Activated gamma-delta T cell treated with anti-CD3 and anti-CD28 coated beads, Interleukin-2, amount 50 U/mL, for 16 hours (primary cell): ENCODE data around the gene EYA2.

Experiments used
- DNase-seq: peaks from one replicate; pipeline ENCODE4 v3.0.0-alpha.2; 2020; ENCODE audit warnings: low read depth

EYA2 gene

DNA sequence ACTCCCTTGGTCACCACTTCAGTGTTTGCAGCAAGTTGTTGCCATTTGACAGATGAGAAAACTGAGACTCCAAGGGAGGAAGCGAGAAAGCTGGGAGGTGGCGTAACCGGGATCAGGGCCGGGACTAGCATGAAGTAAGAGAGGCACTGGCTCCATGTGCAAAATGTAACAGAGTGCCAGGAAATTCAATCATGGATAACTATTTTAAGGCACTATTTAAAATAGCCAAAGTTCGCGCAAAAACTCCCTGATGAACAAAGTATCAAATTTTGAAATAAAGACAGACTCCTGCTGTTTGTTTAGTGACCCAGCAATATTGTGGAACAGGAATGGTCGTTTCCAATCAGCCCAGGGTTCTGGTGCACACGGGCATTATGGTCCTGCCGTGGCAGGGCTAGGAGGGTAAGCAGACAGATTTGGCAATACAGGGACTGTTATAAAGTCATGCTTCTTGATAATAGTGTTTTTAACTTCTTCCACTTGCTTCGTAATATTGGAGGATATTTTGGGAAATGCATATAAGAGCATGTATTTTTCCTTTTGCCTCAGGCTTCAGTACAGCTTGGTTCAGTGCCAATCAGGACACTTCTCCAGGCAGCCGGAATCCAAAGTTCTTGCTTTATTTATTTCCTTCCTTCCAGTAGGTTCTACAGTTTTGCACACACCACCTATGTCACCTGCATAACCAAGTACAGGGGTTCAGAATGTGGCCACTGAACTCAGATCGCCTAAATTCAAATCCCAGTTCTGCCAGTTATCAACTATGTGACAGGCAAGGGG, 141.6 kb downstream of the EYA2 start:
- no peak for DNase-seq

DNA sequence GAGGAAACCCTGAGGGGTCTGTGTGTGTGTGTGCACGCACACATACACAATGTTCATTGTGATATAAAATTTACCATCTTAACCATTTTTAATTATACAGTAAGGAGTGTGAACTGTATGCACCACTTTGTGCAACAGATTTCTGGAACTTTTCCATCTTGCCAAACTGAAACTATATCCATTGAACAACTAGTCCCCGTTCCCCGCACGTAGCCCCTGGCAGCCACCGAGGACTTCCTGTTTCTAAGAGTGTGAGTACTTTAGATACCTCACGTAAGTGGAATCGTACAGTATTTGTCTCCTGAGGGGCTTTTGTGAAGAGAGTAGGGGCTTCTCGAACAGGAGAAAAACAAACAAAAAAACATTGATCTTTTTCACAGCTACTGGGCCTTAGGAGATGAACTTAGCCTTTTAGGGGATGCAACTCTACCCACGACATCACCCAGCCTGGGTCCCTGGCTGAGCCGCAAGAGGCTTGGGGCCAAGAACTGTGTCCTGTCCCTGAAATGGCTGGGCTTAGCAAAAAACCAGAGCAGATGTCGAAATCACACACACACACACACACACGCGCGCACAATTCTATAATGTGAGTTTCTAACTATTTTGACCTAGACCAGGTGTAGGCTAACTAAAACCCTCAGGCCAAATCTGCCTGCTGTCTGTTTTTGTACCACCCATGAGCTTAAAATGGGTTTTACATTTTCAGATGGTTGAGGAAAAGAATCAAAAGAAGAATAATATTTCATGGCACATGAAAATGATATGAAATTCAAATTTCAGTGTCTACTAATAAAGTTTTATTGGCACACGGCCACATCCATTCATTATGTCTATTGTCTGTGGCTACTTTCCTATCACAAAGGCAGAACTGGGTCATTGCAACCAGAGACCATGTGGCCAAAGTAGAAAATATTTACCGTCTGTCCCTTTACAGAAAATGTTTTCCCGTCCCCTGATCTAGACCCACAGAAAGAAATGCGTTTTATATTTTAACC, 144.2 kb downstream of the EYA2 start:
- no peak for DNase-seq

DNA sequence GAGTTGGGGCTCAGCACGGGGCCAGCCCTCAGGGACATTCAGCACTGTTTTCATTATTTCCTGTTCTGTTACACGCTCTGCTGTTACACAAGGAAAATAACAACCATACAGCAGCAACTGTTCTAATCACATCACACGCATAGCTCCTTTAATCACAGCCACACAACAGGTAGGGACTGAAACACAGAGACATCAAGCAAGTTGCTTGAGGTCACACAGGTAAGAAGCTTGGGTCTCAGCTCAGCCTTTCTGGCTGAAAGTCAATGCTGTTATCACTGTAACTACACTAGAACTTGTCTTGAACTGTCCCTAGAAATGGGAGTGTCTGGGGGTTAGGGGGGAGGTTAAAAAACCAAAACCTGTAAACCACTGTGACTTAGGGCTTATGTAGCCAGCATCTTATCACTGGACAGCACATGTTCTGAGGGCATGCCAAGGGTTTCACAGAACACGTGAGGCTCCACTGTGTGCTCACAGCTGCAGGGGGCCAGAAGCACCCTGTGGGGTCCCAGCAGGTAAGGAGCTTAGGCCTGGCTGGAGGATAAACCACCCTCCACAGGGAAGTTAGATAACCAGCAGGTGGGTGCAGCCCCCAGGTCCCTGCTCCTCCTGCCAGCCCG, 146.0 kb downstream of the EYA2 start:
- DNase-seq: no peak

GRCh38 chr20:47041396-47041899, 146.8 kb downstream of the EYA2 start:
- no peak for DNase-seq

GRCh38 chr20:47042464-47042863, 147.8 kb downstream of the EYA2 start:
- DNase-seq: no peak

DNA sequence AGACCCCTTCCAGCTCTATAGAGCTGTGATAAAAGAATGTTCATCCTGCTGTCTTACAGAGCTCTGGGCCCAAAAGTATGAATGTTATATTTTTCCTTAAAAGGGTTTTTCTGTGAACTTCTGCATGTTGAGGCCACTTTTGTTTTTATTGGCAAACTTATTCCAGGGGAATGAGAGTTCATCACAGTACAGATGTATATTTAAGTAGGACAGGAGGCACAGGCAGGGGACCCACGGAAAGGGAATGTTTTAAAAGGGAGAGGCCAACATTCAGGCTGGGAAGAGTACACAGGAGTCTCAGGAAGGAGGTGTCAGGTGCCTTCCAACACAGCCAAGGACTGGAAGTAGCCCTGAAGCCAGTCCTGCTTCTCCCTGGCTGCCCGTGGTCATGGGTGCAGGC, 148.4 kb downstream of the EYA2 start:
- no peak for DNase-seq

- no peak for DNase-seq
Measured at GRCh38 chr20:47044938-47045337, 150.3 kb downstream of the EYA2 start.

GRCh38 chr20:47048054-47048453, 153.4 kb downstream of the EYA2 start:
- DNase-seq: no peak

GRCh38 chr20:47049771-47050170, 155.1 kb downstream of the EYA2 start:
- DNase-seq: no peak

DNA sequence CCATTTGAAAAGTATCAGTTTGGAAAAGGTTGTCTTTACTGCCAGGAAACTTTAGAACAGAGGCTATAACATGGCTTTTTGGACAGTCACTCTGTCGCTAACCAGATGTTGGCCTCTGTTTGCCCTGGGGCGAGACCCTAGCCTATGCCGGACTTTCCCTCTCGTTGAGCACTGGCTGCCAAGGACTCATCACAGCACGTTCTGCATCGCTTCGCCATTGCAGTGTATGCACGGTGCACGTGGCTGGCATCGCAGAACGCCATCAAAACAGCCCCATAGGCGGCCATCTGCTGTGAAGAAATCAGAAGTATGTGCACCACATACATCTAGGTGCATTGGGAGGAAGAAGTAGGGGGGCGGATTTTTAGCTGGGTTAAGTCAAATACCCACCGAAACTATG, 156.4 kb downstream of the EYA2 start:
- no peak for DNase-seq

DNA sequence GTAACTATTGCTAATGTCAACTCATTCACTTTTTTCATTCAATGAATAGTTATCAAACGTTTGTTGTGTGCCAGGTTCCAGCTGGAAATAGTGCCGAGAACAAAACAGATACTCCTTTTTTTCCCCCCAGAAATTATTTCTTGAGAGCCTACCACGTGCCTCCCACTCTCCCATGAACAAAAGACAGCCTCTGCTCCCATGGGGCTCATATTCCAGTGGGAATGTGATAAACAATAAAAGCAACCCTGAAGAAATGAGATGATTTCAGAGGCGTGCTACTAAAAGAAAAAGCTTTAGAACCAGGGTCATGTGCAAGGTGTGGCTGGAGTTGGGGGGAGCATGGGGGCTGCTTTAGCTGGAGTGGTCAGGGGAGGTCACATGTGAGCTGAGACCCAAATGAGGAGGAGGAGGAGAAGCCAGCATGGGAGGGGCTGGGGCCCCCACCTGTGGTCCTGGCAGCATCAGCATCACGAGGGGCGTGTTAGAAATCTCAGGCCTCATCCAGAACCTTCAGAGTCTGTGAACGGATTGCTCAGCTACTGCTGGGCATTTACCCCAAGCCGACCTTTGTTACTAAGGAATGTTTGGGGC, 157.4 kb downstream of the EYA2 start:
- DNase-seq: no peak

- no peak for DNase-seq
Measured at GRCh38 chr20:47054506-47054905, 159.9 kb downstream of the EYA2 start.

DNA sequence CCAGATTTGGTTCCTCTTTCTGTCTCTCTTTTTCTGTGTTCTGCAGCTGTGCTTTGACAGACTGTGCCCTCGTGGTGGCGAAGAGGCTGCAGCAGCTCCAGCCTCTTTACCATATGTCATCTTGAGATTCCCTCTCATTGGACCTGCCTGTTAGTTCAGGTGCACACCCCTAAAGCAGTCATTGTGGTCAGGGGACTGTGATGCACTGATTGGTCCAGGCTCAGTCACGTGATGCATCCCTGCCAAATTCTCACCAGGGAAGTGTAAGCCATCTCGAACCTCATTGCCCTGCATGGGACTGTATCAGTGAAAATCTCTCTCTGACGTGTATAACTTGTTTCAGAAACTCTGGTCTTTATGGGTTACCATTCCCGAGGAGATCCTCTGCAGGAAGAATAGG, 160.3 kb downstream of the EYA2 start:
- no peak for DNase-seq

DNA sequence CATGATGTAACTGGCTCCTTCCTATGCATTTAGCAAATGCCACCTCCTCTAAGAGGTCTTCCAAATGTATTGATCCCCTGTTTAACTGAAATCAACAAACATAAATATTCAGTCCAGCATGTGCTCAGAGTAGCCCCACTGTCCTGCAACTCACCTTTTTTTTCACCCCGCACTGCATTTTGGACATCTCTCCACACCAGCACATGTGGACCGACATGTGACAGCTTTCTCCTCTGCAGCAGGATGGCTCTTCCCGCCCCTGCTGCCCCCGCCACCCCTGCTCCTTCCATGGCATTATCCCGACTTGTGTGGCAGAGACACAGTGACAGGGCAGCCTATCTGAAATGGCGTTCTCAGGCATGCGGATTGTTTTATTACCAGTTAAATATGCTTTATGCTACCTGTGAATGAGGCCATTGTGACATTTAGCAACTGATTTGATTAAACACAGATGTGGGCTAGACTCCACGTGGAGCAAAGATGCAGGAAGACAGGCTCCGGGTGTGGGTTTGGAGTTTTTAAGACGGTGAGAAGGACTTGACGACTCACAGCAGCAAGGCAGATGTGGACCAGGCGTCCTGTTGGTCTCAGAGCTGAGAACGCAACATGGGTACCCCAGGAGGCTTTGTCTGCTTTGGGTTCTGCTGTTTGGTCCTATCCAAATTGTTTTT, 161.2 kb downstream of the EYA2 start:
- DNase-seq: no peak

- DNase-seq: no peak
Measured at GRCh38 chr20:47057661-47058060, 163.0 kb downstream of the EYA2 start.

- no peak for DNase-seq
Measured at GRCh38 chr20:47058236-47058635, 163.6 kb downstream of the EYA2 start.

DNA sequence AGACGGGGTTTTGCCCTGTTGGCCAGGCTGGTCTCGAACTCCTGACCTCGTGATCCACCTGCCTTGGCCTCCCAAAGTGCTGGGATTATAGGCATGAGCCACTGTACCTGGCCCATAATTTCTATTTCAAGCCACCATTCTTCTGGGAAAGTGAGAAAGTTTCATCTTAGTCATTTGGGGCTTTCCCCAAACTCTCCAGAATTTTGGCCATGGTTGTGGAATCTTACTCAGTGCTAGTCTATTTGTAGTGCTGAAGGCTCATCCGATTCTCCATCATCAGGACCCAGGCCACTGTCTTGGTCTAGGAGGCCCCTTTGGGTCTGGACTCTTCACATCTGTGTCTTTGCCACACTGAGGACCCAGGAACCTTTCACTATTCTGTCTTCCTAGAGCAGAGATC, 164.9 kb downstream of the EYA2 start:
- no peak for DNase-seq

- no peak for DNase-seq
Measured at GRCh38 chr20:47061549-47061948, 166.9 kb downstream of the EYA2 start.

DNA sequence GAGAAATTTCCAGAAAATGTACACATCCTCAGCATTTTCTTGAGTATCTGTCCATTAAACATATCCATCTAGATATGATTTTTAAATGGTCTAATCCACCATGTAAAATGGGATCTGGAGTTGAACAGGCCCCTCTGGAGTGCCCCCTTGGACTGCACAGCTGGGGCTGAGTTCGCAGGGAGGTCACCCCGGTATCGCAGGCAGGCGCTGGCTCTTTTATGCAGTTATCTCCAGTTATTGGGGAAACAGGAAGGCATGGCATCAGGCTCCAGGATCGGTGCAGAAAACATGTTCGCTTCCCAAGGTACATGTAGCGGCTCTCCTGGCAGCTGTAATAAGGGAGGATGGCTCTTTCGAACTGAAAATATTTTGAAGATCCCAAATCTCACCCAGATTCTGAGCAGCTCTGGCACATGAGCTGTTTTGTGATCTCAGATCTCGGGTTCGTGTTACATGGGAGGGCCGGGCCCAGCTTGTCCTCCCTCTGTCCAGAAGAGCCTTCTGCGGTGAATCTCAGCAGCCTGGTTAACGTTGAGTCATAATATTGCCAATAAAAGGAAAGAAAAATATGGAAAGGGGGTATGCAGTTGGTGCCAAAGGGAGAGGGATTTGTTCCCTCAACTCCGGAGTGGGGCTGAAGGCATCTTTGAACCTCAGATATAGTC, 167.7 kb downstream of the EYA2 start:
- DNase-seq: no peak

GRCh38 chr20:47063407-47063806, 168.8 kb downstream of the EYA2 start:
- no peak for DNase-seq

DNA sequence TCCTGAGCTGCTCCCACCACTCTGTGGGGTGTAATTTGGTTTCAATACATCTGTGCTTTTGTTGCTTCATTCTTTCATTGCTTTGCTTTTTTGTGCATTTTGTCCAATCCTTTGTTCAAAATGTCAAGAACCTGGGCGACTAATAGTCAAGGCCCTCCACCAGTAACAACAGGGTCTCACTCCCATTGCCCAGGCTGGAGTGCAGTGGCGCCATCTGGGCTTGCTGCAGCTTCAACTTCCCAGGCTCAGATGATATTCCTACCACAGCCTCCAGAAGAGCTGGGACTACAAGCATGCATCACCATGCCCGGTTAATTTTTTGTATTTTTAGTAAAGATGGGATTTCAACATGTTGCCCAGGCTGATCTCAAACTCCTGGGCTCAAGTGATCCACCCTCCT, 169.2 kb downstream of the EYA2 start:
- no peak for DNase-seq
